Right cardiac atrium (tissue), 5 donors: ENCODE data around the gene DCUN1D1. TPM values are rescaled to one million over a fixed set of nuclear protein-coding genes. Genes with fewer than 3 reads are reported as not detected.
A peak's percentile ranks its signal among the peaks of the same experiment; 100 is the strongest.

Source experiments
- ATAC-seq, 2 donors: fragments of 200-7000 bp; cut with Tn5 transposase; one replicate each; pipeline versions ENCODE4 v1.8.0 to v1.9.1; 2020; ENCODE audit warnings: moderate library complexity in 2 of 2, mild to moderate bottlenecking in 1 of 2
- DNase-seq, 3 donors: peaks; one replicate each; pipeline ENCODE4 v3.0.0-alpha.2; 2020
- H3K27ac ChIP-seq: one replicate; pipeline ENCODE4 v1.5.1; 2013; ENCODE audit warnings: mild to moderate bottlenecking, low read length, control low read depth, moderate library complexity
- H3K27me3 ChIP-seq: one replicate; pipeline ENCODE4 v1.6.1; 2013; ENCODE audit not compliant: control insufficient read depth, insufficient read depth
- H3K4me1 ChIP-seq: one replicate; pipeline ENCODE4 v1.6.1; 2013; ENCODE audit warnings: low read length; ENCODE audit not compliant: control insufficient read depth, insufficient read depth
- H3K4me3 ChIP-seq: one replicate; pipeline ENCODE4 v1.5.1; 2013; ENCODE audit warnings: low read length, control low read depth
- H3K9me3 ChIP-seq: one replicate; pipeline ENCODE4 v1.6.1; 2013; ENCODE audit warnings: low read length; ENCODE audit not compliant: control insufficient read depth
- WGBS: extraction: QIAGEN DNeasy Blood & Tissue Kit; methylation state at CpG from one replicate; pipeline ENCODE4 v1.1.7; 2013; 5-methylcytosine and 5-hydroxymethylcytosine counted together
- intact Hi-C, 4 donors: fragments of 100-400 bp; cut with DNase I; formaldehyde crosslinking; loops; one replicate each; pipeline versions ENCODE4 v1.11.0 to v1.14.0; 2022 to 2023
- polyA plus RNA-seq: library from polyadenylated mRNA; stranded (reverse); fragments of 200-250 nt; gene quantifications from one replicate; pipeline ENCODE4 v1.2.3, GENCODE V29; 2013
- total RNA-seq, 4 donors: library from RNA; stranded (reverse); fragmentation: NEBNext Ultra II Directional; extraction: Animal tissue kit (Norgen Biotek cat#: 25700); gene quantifications; one replicate each; pipeline ENCODE4 v1.2.1, GENCODE V29; 2021
- donor health status: healthy with polysubstance abuse.
- donor health status: DM: no; HTN: yes; CAD: no.
- donor health status: DM: no; HTN: no; CAD: no.
- donor health status: DM: no; HTN: yes; CAD: no; lungs with severe emphysema.
- donor health status: DM: yes; HTN: yes; CAD: no.

Gene DCUN1D1
- total and polyA plus RNA-seq, 5 donors = 9.0 to 46.4 (median 43.9) TPM

GRCh38 chr3:182972387-182972786 is 8.0 kb downstream of the DCUN1D1 start:
- no peaks in the 10 kb centered on the region for H3K27me3 ChIP-seq
- intact Hi-C loops = no loop called here
- H3K4me3 ChIP-seq = no peak overlapping the region
- DNase-seq (no peak), ATAC-seq (no peak)
- peaks cover 2% of the 10 kb centered on the region for H3K4me1 ChIP-seq
- no peaks in the 10 kb centered on the region for H3K9me3 ChIP-seq
- no peak overlapping the region for H3K27ac ChIP-seq
- 91% methylated on average over 6 of the region's 6 CpGs for WGBS

- WGBS = 80% methylated on average over 2 of the region's 2 CpGs
- intact Hi-C loops = no loop called here
Observed at GRCh38 chr3:182971637-182972036, 8.7 kb downstream of the DCUN1D1 start.

GRCh38 chr3:182970811-182971418 is 9.4 kb downstream of the DCUN1D1 start:
- H3K9me3 ChIP-seq = no peaks in the 10 kb centered on the region
- no peak overlapping the region for H3K27ac ChIP-seq
- no peak overlapping the region for H3K4me3 ChIP-seq
- DNase-seq (no peak), ATAC-seq (no peak)
- 87% methylated on average over 3 of the region's 3 CpGs for WGBS
- intact Hi-C loops = no loop called here
- no peaks in the 10 kb centered on the region for H3K27me3 ChIP-seq
- H3K4me1 ChIP-seq = peaks cover 2% of the 10 kb centered on the region

More at GRCh38 chr3:182971637-182972036, 8.7 kb downstream of the DCUN1D1 start:
- Histone ChIP-seq H3K27me3 (no peaks in the 10 kb centered on the region), H3K9me3 (no peaks in the 10 kb centered on the region), H3K4me1 (peaks cover 2% of the 10 kb centered on the region), H3K27ac (no peak overlapping the region), H3K4me3 (no peak overlapping the region)
- no peak for DNase-seq
- ATAC-seq = no peak

- DNase-seq (no peak), ATAC-seq (no peak)
- Histone ChIP-seq H3K4me1 (peaks cover 3% of the 10 kb centered on the region), H3K27ac (no peak overlapping the region), H3K9me3 (no peaks in the 10 kb centered on the region), H3K4me3 (no peak overlapping the region), H3K27me3 (no peaks in the 10 kb centered on the region)
- intact Hi-C loops = no loop called here
- WGBS = 97% methylated on average over 7 of the region's 7 CpGs
Observed at GRCh38 chr3:182969853-182970252, 10.5 kb downstream of the DCUN1D1 start.

GRCh38 chr3:182969277-182969676 is 11.1 kb downstream of the DCUN1D1 start:
- Histone ChIP-seq H3K27ac (no peak overlapping the region), H3K27me3 (no peaks in the 10 kb centered on the region), H3K4me1 (peaks cover 3% of the 10 kb centered on the region), H3K4me3 (no peak overlapping the region), H3K9me3 (no peaks in the 10 kb centered on the region)
- intact Hi-C loops = no loop called here
- DNase-seq (no peak), ATAC-seq (no peak)

GRCh38 chr3:182967218-182968204 is 12.8 kb downstream of the DCUN1D1 start:
- DNase-seq = no peak
- ATAC-seq = no peak
- 76% methylated on average over 6 of the region's 6 CpGs for WGBS
- Histone ChIP-seq H3K9me3 (no peaks in the 10 kb centered on the region), H3K27me3 (no peaks in the 10 kb centered on the region), H3K27ac (no peak overlapping the region), H3K4me1 (peaks cover 5% of the 10 kb centered on the region), H3K4me3 (no peak overlapping the region)
- intact Hi-C loops = no loop called here

- DNase-seq = no peak
- H3K9me3 ChIP-seq = no peaks in the 10 kb centered on the region
- no peak overlapping the region for H3K4me3 ChIP-seq
- H3K27ac ChIP-seq = no peak overlapping the region
- 89% methylated on average over 9 of the region's 9 CpGs for WGBS
- H3K4me1 ChIP-seq = peaks cover 8% of the 10 kb centered on the region
- ATAC-seq = no peak
- no peaks in the 10 kb centered on the region for H3K27me3 ChIP-seq
- intact Hi-C loops = no loop called here
Observed at GRCh38 chr3:182965861-182966366, 14.4 kb downstream of the DCUN1D1 start.

- no peaks in the 10 kb centered on the region for H3K9me3 ChIP-seq
- no peak overlapping the region for H3K4me3 ChIP-seq
- DNase-seq = no peak
- no peaks in the 10 kb centered on the region for H3K27me3 ChIP-seq
- H3K27ac ChIP-seq = no peak overlapping the region
- ATAC-seq = no peak
- WGBS = 96% methylated on average over 1 of the region's 1 CpG
- H3K4me1 ChIP-seq = peaks cover 6% of the 10 kb centered on the region
- intact Hi-C loops = no loop called here
Observed at GRCh38 chr3:182964179-182964578, 16.2 kb downstream of the DCUN1D1 start.

GRCh38 chr3:182962166-182962565 is 18.2 kb downstream of the DCUN1D1 start:
- Histone ChIP-seq H3K27me3 (no peaks in the 10 kb centered on the region), H3K4me1 (peaks cover 6% of the 10 kb centered on the region), H3K27ac (peak overlapping the region; percentile 52), H3K4me3 (no peak overlapping the region), H3K9me3 (no peaks in the 10 kb centered on the region)
- DNase-seq (peak in 1 of 3 donors; percentile 54), ATAC-seq (peak; percentile 82 to 95)
- intact Hi-C loops = no loop called here

GRCh38 chr3:182959474-182960350 is 20.6 kb downstream of the DCUN1D1 start:
- intact Hi-C loops = no loop called here
- ATAC-seq (peak in 1 of 2 donors; percentile 37), DNase-seq (no peak)
- H3K4me1 ChIP-seq = peaks cover 5% of the 10 kb centered on the region
- WGBS = 53% methylated on average over 4 of the region's 4 CpGs
- H3K9me3 ChIP-seq = no peaks in the 10 kb centered on the region
- no peaks in the 10 kb centered on the region for H3K27me3 ChIP-seq
- no peak overlapping the region for H3K4me3 ChIP-seq
- no peak overlapping the region for H3K27ac ChIP-seq
